Activated naive CD4-positive, alpha-beta T cell treated with anti-CD3 and anti-CD28 coated beads for 36 hours (primary cell): Measurements from ENCODE around the gene CCDC9B. TPM values are rescaled to one million over a fixed set of nuclear protein-coding genes. Genes with fewer than 3 reads are reported as not detected.

Source experiments
- CTCF ChIA-PET: fragments of 350-600 bp; sonication (Branson Sonifier 250); formaldehyde crosslinking; loops from one replicate; lab custom pipeline; 2021; ENCODE audit warnings: antibody characterized with exemption; lab: Charles Lee
- DNase-seq: peaks from one replicate; pipeline ENCODE4 v3.0.0-alpha.2; 2020
- H3K27ac Mint-ChIP-seq: one replicate; pipeline ENCODE4 v1.8.0; 2021; ENCODE audit warnings: mild to moderate bottlenecking, mixed read lengths
- H3K27me3 Mint-ChIP-seq: one replicate; pipeline ENCODE4 v1.8.0; 2021; ENCODE audit warnings: low read depth, mixed read lengths
- H3K36me3 Mint-ChIP-seq: one replicate; pipeline ENCODE4 v1.8.0; 2021; ENCODE audit warnings: low read depth, mixed read lengths
- H3K4me1 Mint-ChIP-seq: one replicate; pipeline ENCODE4 v1.8.0; 2021; ENCODE audit warnings: low read depth, mixed read lengths
- H3K4me3 Mint-ChIP-seq: one replicate; pipeline ENCODE4 v1.8.0; 2021; ENCODE audit warnings: mild to moderate bottlenecking, moderate library complexity, mixed read lengths
- H3K9me3 Mint-ChIP-seq: one replicate; pipeline ENCODE4 v1.8.0; 2021; ENCODE audit warnings: mixed read lengths
- intact Hi-C: fragments of 100-400 bp; cut with micrococcal nuclease; formaldehyde crosslinking; loops from one replicate; pipeline ENCODE4 v1.15.1; 2023
- total RNA-seq, 2 experiments: library from RNA; stranded (reverse); gene quantifications; one replicate each; pipeline ENCODE4 v1.2.3, GENCODE V29; 2021

Gene CCDC9B
- total RNA-seq, 2 experiments from 2014 or later = 1.9 to 2.2 TPM

DNA sequence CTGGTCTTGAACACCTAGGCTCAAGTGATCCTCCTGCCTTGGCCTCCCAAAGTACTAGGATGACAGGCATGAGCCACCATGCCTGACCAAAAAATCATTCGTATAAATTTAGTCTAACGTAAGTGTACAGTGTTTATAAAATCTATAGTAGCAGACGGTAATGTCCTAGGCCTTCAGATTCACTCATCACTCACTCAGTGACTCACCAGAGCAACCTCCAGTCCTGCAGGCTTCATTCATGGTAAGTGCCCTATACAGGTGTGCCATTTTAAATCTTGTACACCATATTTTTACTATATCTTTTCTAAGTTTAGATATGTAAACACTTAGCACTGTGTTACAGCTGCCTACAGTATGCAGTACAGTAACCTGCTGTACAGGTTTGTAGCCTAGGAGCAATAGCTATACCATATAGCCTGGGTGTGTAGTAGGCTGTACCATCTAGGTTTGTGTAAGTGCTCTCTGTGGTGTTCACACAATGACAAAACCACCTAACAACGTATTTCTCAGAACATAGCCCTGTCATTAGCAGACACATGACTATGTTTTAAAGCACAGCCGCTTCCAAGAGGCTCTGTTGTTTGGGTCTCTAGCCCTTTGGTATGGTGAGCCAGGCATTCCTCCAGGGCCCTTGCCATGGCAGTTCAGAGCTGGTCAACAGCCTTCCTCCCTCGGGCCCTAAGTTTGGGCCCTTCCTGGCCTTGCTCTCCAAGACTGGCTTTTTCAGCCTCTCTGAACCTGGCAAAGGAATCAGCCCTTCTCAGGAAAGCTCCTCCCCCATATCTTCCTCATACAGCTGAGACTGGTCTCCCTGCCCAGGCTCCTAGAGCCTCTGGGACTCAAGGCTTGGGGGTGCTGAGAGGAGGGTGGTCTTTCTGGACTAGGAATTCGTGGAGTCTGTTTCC, 1.9 kb upstream of the CCDC9B start:
- Mint-ChIP-seq H3K36me3 (no peaks in the 10 kb centered on the region), H3K4me3 (no peak overlapping the region), H3K4me1 (peaks cover 2% of the 10 kb centered on the region), H3K27ac (no peak overlapping the region), H3K27me3 (no peaks in the 10 kb centered on the region), H3K9me3 (no peaks in the 10 kb centered on the region)
- intact Hi-C loops = loop anchor here (5.0 kb wide), 1 partner anchor 35 kb away; the partner anchor contains the start of gene PLCB2
- no peak for DNase-seq
- CTCF ChIA-PET = interaction anchor here (1.1 to 19.2 kb wide), 12 partner anchors 8 to 108 kb away, joined by 3 to 448 read pairs (median 18); partner anchors contain the start of genes DISP2, INAFM2 and PLCB2

GRCh38 chr15:40340038-40340739, 550 bp downstream of the CCDC9B start:
- H3K4me3 Mint-ChIP-seq = no peak overlapping the region
- H3K36me3 Mint-ChIP-seq = no peaks in the 10 kb centered on the region
- no peaks in the 10 kb centered on the region for H3K9me3 Mint-ChIP-seq
- DNase-seq = no peak
- CTCF ChIA-PET = interaction anchor here (0.7 to 19.2 kb wide), 10 partner anchors 10 to 123 kb away, joined by 3 to 448 read pairs (median 4); partner anchors contain the start of genes BAHD1, INAFM2 and PLCB2
- H3K4me1 Mint-ChIP-seq = peaks cover 5% of the 10 kb centered on the region
- intact Hi-C loops = loop anchor here (5.0 kb wide), 1 partner anchor 33 kb away; the partner anchor contains the start of gene PLCB2
- H3K27me3 Mint-ChIP-seq = no peaks in the 10 kb centered on the region
- H3K27ac Mint-ChIP-seq = no peak overlapping the region

- H3K9me3 Mint-ChIP-seq = no peaks in the 10 kb centered on the region
- H3K27ac Mint-ChIP-seq = no peak overlapping the region
- H3K27me3 Mint-ChIP-seq = no peaks in the 10 kb centered on the region
- H3K4me1 Mint-ChIP-seq = peaks cover 6% of the 10 kb centered on the region
- no peaks in the 10 kb centered on the region for H3K36me3 Mint-ChIP-seq
- intact Hi-C loops = no loop called here
- no peak for DNase-seq
- CTCF ChIA-PET = interaction anchor here (1.1 to 19.2 kb wide), 10 partner anchors 10 to 113 kb away, joined by 3 to 448 read pairs (median 16); partner anchors contain the start of genes BAHD1, INAFM2, PHGR1 and PLCB2
- H3K4me3 Mint-ChIP-seq = no peak overlapping the region
Observed at GRCh38 chr15:40339621-40339945, 1.2 kb downstream of the CCDC9B start.

DNA sequence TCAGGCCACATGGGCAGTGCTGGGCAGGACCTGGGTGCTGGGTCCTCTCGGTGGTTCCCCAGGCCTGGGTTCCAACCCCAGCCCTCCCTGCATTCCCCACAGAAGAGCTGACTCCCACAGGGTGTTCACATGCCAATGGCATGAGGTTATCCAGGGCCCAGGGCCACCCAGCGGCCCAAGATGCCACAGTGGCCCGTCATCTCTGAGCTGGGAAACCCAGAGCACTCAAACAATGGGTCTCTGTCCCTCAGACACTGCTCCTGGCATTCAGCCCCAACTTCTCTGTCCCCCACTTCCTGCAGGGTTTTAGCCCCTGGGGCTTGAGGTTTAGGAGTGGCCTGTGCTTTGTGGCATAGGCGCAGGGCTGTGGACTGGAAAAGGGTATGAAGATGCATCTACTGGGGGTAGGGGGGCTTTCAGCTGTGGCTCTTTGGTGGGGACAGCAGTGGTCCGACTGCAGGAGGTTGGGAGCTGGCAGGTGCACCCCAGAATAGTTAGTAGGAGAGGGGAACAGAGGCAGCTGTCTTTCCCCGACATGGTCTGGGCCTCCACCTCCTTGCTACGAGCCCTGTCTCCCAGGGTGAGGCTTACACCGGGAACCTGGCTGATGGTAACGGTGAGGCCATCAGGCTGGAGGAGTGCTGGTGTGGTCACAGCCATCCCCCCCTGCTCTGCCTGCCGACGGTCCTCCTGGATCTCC, 1.7 kb downstream of the CCDC9B start:
- no peaks in the 10 kb centered on the region for H3K36me3 Mint-ChIP-seq
- CTCF ChIA-PET = interaction anchor here (1.1 to 19.2 kb wide), 15 partner anchors 11 to 241 kb away, joined by 3 to 448 read pairs (median 5); partner anchors contain the start of genes BAHD1, INAFM2, PAK6 and PHGR1
- H3K9me3 Mint-ChIP-seq = no peaks in the 10 kb centered on the region
- intact Hi-C loops = loop anchor here (1.0 kb wide), 2 partner anchors 18 to 60 kb away; no protein-coding TSS in a partner anchor
- peaks cover 11% of the 10 kb centered on the region for H3K4me1 Mint-ChIP-seq
- no peak overlapping the region for H3K27ac Mint-ChIP-seq
- no peaks in the 10 kb centered on the region for H3K27me3 Mint-ChIP-seq
- DNase-seq = no peak
- H3K4me3 Mint-ChIP-seq = no peak overlapping the region

DNA sequence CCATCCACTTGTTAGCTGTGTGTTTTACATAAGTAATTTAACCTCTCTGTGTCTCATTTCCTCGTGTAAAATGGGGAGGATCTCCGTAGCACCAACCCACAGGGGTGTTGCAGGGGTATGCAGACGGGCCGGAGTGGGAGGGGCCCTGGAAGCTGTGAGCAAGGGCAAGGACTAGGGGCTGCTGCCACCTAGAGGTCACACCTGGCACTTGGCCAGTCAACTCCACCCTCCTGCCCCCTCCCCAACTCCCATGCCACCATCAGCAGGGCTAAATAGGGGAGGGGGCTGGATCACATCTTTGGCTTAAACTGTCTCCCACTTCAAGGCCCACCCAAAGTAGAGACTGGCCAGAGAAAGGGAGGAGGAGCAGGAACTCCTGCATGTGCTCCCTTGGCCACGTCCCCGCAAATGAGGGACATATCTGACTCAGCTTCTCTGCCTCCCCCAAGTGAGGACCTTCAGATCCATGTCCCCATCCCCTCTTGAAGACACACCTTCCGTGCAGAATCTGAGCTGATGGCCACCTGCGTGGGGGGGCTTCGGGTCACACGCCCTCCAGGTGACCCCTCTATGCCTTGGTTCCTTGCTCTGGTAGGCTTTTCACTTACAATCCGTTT, 2.6 kb downstream of the CCDC9B start:
- peaks cover 17% of the 10 kb centered on the region for H3K4me1 Mint-ChIP-seq
- no peaks in the 10 kb centered on the region for H3K27me3 Mint-ChIP-seq
- H3K4me3 Mint-ChIP-seq = no peak overlapping the region
- no peaks in the 10 kb centered on the region for H3K9me3 Mint-ChIP-seq
- H3K27ac Mint-ChIP-seq = no peak overlapping the region
- CTCF ChIA-PET = interaction anchor here (0.6 to 19.2 kb wide), 37 partner anchors 9 to 299 kb away, joined by 3 to 448 read pairs (median 4); partner anchors contain the start of genes ANKRD63, INAFM2, IVD and KNL1
- DNase-seq = peak; percentile 82
- intact Hi-C loops = loop anchor here (1.0 kb wide), 2 partner anchors 17 to 59 kb away; no protein-coding TSS in a partner anchor
- no peaks in the 10 kb centered on the region for H3K36me3 Mint-ChIP-seq

- Mint-ChIP-seq H3K27ac (no peak overlapping the region), H3K36me3 (no peaks in the 10 kb centered on the region), H3K4me1 (peaks cover 17% of the 10 kb centered on the region), H3K4me3 (no peak overlapping the region), H3K9me3 (no peaks in the 10 kb centered on the region), H3K27me3 (no peaks in the 10 kb centered on the region)
- intact Hi-C loops = no loop called here
- CTCF ChIA-PET = interaction anchor here (0.6 to 19.2 kb wide), 37 partner anchors 9 to 414 kb away, joined by 3 to 448 read pairs (median 4); partner anchors contain the start of genes ANKRD63, INAFM2, IVD and KNL1
- DNase-seq = no peak
Observed at GRCh38 chr15:40337597-40337996, 3.1 kb downstream of the CCDC9B start.

DNA sequence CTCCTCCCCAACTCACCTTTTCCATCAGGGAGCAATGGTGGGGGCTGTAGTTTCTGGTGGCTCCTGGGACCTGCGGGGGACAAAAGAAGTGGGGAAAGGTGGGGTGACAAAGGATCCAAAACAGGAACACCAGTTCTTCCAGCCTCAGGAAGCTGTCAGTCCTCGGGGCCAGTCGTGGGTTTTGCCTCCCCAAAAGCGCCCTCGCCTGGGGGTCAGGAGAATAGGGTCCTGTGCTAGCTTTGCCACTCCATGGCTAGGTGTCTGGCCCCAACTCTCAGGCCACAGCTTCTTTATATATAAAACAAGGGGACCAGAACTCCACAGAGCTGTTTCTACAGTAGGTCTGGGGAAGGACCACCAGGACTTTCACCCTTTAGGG, 4.0 kb downstream of the CCDC9B start:
- no peaks in the 10 kb centered on the region for H3K36me3 Mint-ChIP-seq
- H3K27me3 Mint-ChIP-seq = no peaks in the 10 kb centered on the region
- no peaks in the 10 kb centered on the region for H3K9me3 Mint-ChIP-seq
- H3K27ac Mint-ChIP-seq = no peak overlapping the region
- H3K4me1 Mint-ChIP-seq = peaks cover 17% of the 10 kb centered on the region
- intact Hi-C loops = no loop called here
- CTCF ChIA-PET = interaction anchor here (0.7 to 19.2 kb wide), 17 partner anchors 10 to 415 kb away, joined by 3 to 448 read pairs (median 4); partner anchors contain the start of genes ANKRD63, INAFM2, PHGR1 and PLCB2
- no peak overlapping the region for H3K4me3 Mint-ChIP-seq
- DNase-seq = peak; percentile 38

GRCh38 chr15:40335938-40336743, 4.6 kb downstream of the CCDC9B start:
- Mint-ChIP-seq H3K4me1 (peaks cover 17% of the 10 kb centered on the region), H3K36me3 (no peaks in the 10 kb centered on the region), H3K4me3 (no peak overlapping the region), H3K27me3 (no peaks in the 10 kb centered on the region), H3K9me3 (no peaks in the 10 kb centered on the region), H3K27ac (no peak overlapping the region)
- CTCF ChIA-PET = interaction anchor here (0.8 to 19.2 kb wide), 12 partner anchors 8 to 289 kb away, joined by 3 to 448 read pairs (median 12); partner anchors contain the start of genes ANKRD63, INAFM2 and PLCB2
- no peak for DNase-seq
- intact Hi-C loops = no loop called here

DNA sequence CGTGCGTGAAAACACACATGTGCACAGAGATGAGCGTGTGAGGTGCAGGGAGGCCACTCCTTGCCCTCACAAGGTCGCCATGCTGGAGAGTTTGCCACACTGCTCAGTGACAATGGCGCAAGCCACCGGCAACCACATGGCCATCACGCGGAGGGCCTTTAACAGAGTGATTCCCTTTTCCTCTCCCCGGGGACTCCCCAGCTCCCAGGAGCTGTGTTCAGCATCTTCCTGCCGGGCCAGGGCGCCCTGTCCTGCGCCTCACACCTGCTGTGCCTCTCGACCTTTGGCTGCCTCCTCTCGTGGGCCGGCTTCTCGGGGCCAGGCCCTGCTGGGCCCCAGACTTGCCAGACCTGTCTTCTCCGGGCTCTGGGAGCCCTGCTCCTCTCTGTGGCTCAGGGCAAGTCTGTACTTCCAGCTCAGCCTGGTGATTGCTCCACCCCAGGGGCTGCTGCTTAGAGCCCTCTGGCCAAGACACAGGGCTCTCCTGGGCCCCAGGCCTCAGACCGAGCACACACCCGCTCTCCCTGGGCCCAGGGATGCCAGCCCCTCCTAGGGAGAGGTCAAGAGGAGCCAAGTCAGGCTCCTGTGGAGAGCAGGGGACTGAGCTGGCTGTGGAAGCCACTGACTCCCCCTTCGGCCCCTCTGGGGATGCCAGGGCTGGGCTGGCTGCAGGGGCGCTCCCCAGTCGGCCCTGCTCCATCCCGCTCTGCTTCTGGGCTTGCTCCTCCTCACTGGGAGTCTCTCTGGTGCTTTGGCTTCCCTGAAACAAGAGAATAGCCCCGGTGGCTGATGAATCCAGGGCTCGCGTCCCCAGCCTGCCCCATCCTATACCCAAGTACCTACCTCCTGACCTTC, 5.6 kb downstream of the CCDC9B start:
- DNase-seq = no peak
- CTCF ChIA-PET = interaction anchor here (2.8 to 19.2 kb wide), 5 partner anchors 8 to 86 kb away, joined by 20 to 448 read pairs (median 214); partner anchors contain the start of genes INAFM2 and PLCB2
- Mint-ChIP-seq H3K27me3 (no peaks in the 10 kb centered on the region), H3K4me1 (peaks cover 17% of the 10 kb centered on the region), H3K9me3 (no peaks in the 10 kb centered on the region), H3K27ac (no peak overlapping the region), H3K36me3 (no peaks in the 10 kb centered on the region), H3K4me3 (no peak overlapping the region)
- intact Hi-C loops = no loop called here

DNA sequence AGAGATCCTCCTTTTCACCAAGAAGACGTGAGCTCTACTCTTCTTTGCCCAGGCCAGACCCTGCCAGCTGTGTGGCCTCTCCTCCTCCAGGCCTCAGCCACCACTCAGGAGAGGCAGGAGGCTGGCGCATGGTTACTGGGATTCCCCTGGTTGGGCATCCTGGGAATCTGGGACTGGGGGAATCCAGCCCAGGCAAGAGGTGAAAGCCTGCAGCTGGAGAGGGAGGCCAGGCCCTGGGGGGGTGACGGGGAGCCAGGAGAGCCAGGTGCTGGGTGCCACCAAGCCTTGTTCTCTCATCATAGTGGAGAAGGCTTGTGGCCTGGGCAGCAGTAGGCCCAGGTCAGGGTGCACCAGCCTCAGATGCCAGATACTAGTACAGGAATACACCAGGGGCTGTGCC, 6.2 kb downstream of the CCDC9B start:
- H3K4me3 Mint-ChIP-seq = no peak overlapping the region
- H3K27me3 Mint-ChIP-seq = no peaks in the 10 kb centered on the region
- intact Hi-C loops = no loop called here
- CTCF ChIA-PET = interaction anchor here (0.6 to 19.2 kb wide), 5 partner anchors 7 to 91 kb away, joined by 3 to 448 read pairs (median 130); partner anchors contain the start of genes INAFM2 and PLCB2
- H3K36me3 Mint-ChIP-seq = no peaks in the 10 kb centered on the region
- no peaks in the 10 kb centered on the region for H3K9me3 Mint-ChIP-seq
- peaks cover 17% of the 10 kb centered on the region for H3K4me1 Mint-ChIP-seq
- DNase-seq = no peak
- no peak overlapping the region for H3K27ac Mint-ChIP-seq
